Gastrocnemius medialis (tissue), 4 donors: ENCODE data around the gene TRIP11. TPM values are rescaled to one million over a fixed set of nuclear protein-coding genes. Genes with fewer than 3 reads are reported as not detected.

Experiments
- ATAC-seq, 2 donors: fragments of 150-250 bp; one replicate each; pipeline ENCODE4 v1.9.1; 2016
- DNase-seq, 2 donors: peaks; one replicate each; pipeline ENCODE4 v3.0.0-alpha.2; 2019
- H3K27ac ChIP-seq, 4 donors: fragments of 200-600 bp; sonication (generic); 1 replicate in 1 of 4; 2 replicates in 3 of 4; pipeline ENCODE4 v1.5.1; 2016 to 2018; ENCODE audit warnings: mild to moderate bottlenecking in 2 of 4, moderate library complexity in 1 of 4
- H3K27me3 ChIP-seq, 3 donors: fragments of 200-600 bp; sonication (generic) in 2 of 3; 1 replicate in 1 of 3; 2 replicates in 2 of 3; pipeline versions ENCODE4 v1.5.1 to v1.6.0; 2016 to 2019; ENCODE audit warnings: mild to moderate bottlenecking in 1 of 3, moderate library complexity in 1 of 3
- H3K36me3 ChIP-seq, 2 donors: fragments of 200-600 bp; sonication (generic) in 1 of 2; one replicate each; pipeline ENCODE4 v1.5.1; 2017 to 2018
- H3K4me1 ChIP-seq, 2 donors: fragments of 200-600 bp; sonication (generic) in 1 of 2; one replicate each; pipeline ENCODE4 v1.5.1; 2016 to 2017; ENCODE audit warnings: mild to moderate bottlenecking in 2 of 2
- H3K4me3 ChIP-seq, 4 donors: fragments of 200-600 bp; sonication (generic) in 3 of 4; 1 replicate in 1 of 4; 2 replicates in 3 of 4; pipeline ENCODE4 v1.5.1; 2016 to 2019; ENCODE audit warnings: mild to moderate bottlenecking in 2 of 4
- H3K9me3 ChIP-seq, 3 donors: fragments of 200-600 bp; sonication (generic) in 2 of 3; 1 replicate in 1 of 3; 2 replicates in 2 of 3; pipeline ENCODE4 v1.5.1; 2016 to 2019
- POLR2A ChIP-seq, 2 donors: fragments of 450-650 bp; IDR thresholded peaks; one replicate each; pipeline ENCODE4 v1.6.1; 2017; ENCODE audit warnings: antibody characterized with exemption in 2 of 2, mild to moderate bottlenecking in 2 of 2, moderate library complexity in 2 of 2
- in situ Hi-C, 4 donors: fragments of 200-750 bp; cut with MboI; loops; one replicate each; pipeline versions ENCODE4 v1.15.0 to v1.8.0; 2017; ENCODE audit warnings: low sequenced_read_pairs in 4 of 4
- intact Hi-C: fragments of 100-400 bp; cut with DNase I; formaldehyde crosslinking; loops from one replicate; pipeline ENCODE4 v1.15.1; 2023; ENCODE audit warnings: low total_unique reads
- total RNA-seq, 4 donors: library from RNA; depleted of rRNA; stranded (reverse); fragments of >200 nt; gene quantifications; one replicate each; pipeline versions ENCODE4 v1.1.0 to v1.2.3, GENCODE V29; 2016
- TF ChIP-seq, protein P1 (sequence below), 5 experiments: fragments of 450-650 bp in 3 of 5; fragments of 200-600 bp in 2 of 5; sonication (generic) in 2 of 5; IDR thresholded peaks in 4 of 5; conservative IDR thresholded peaks in 1 of 5; 1 replicate in 4 of 5; 2 replicates in 1 of 5; pipeline ENCODE4 v1.5.1; 2016 to 2019; ENCODE audit warnings: antibody characterized with exemption in 5 of 5, mild to moderate bottlenecking in 3 of 5, moderate library complexity in 3 of 5

TRIP11 gene
- total RNA-seq, 4 donors from 2014 or later: 22.0 to 39.6 (median 30.2) TPM

DNA sequence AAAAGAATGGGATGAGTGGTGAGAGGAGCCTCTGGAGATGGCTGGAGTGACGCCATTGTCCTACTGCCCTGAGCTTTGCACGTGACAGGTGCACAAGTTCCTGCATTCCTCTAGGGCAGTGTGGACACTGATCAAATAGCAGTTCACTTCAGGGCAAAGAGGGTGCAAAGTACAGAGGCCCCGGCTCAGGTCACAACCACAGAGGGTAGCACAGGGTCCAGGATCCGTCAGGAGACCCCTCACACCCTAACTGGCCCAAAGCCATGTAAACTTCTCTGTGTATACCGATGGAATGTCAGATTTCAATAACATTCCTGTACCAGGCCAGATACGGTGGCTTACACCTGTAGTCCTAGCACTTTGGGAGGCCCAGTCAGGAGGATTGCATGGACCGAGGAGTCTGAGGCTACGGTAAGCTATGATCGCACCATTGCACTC lies 82.0 kb downstream of the TRIP11 start:
- Histone ChIP-seq H3K27ac (no peak overlapping the region), H3K9me3 (no peaks in the 10 kb centered on the region), H3K4me3 (no peak overlapping the region), H3K36me3 (no peaks in the 10 kb centered on the region), H3K4me1 (no peaks in the 10 kb centered on the region), H3K27me3 (no peaks in the 10 kb centered on the region)
- ATAC-seq (no peak), DNase-seq (no peak)
- intact Hi-C loops: no loop called here
- in situ Hi-C loops: no loop called here
- TF ChIP-seq POLR2A (IDR thresholded peaks at IDR 0.05): no peak
- TF ChIP-seq, protein P1, sequence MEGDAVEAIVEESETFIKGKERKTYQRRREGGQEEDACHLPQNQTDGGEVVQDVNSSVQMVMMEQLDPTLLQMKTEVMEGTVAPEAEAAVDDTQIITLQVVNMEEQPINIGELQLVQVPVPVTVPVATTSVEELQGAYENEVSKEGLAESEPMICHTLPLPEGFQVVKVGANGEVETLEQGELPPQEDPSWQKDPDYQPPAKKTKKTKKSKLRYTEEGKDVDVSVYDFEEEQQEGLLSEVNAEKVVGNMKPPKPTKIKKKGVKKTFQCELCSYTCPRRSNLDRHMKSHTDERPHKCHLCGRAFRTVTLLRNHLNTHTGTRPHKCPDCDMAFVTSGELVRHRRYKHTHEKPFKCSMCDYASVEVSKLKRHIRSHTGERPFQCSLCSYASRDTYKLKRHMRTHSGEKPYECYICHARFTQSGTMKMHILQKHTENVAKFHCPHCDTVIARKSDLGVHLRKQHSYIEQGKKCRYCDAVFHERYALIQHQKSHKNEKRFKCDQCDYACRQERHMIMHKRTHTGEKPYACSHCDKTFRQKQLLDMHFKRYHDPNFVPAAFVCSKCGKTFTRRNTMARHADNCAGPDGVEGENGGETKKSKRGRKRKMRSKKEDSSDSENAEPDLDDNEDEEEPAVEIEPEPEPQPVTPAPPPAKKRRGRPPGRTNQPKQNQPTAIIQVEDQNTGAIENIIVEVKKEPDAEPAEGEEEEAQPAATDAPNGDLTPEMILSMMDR (IDR thresholded peaks at IDR 0.05 in 4 of 5, conservative IDR thresholded peaks at IDR 0.05 in 1 of 5): no peak

GRCh38 chr14:91956616-91957015 lies 83.2 kb downstream of the TRIP11 start:
- intact Hi-C loops: no loop called here
- Histone ChIP-seq H3K27ac (no peak overlapping the region), H3K4me3 (no peak overlapping the region), H3K27me3 (no peaks in the 10 kb centered on the region), H3K36me3 (no peaks in the 10 kb centered on the region), H3K4me1 (no peaks in the 10 kb centered on the region), H3K9me3 (no peaks in the 10 kb centered on the region)
- no peak for TF ChIP-seq POLR2A (IDR thresholded peaks at IDR 0.05)
- TF ChIP-seq, protein P1 (IDR thresholded peaks at IDR 0.05 in 4 of 5, conservative IDR thresholded peaks at IDR 0.05 in 1 of 5): no peak
- ATAC-seq: no peak
- in situ Hi-C loops: no loop called here
- DNase-seq: no peak

DNA sequence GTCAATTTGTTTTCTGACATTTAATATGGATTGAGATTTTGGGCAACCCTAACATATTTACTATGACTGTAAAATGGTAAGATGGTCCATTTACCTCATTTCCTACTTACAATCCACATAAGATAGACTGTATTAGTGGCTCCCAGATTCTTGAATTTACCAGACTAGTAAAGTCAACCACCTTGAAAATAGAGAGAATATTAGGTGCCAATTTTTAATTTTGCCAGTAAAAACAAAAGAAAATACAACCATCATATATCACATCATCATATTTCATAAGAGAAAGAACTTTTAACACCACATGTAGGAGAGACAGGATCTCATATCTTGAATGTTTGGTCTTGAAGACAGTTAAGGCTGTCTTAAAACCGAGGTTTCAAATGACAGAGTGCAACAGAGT lies 84.7 kb downstream of the TRIP11 start:
- DNase-seq (no peak), ATAC-seq (no peak)
- no peaks in the 10 kb centered on the region for H3K4me1 ChIP-seq
- H3K9me3 ChIP-seq: no peaks in the 10 kb centered on the region
- no peak overlapping the region for H3K4me3 ChIP-seq
- H3K27me3 ChIP-seq: peaks cover 0 to 7% (median 5%) of the 10 kb centered on the region in 3 donors
- H3K36me3 ChIP-seq: no peaks in the 10 kb centered on the region
- intact Hi-C loops (no loop called here), in situ Hi-C loops (no loop called here)
- H3K27ac ChIP-seq: no peak overlapping the region
- TF ChIP-seq, protein P1 (IDR thresholded peaks at IDR 0.05 in 4 of 5, conservative IDR thresholded peaks at IDR 0.05 in 1 of 5): no peak
- no peak for TF ChIP-seq POLR2A (IDR thresholded peaks at IDR 0.05)

- Histone ChIP-seq H3K4me1 (no peaks in the 10 kb centered on the region), H3K27ac (no peak overlapping the region), H3K27me3 (peaks cover 1 to 15% (median 10%) of the 10 kb centered on the region in 3 donors), H3K9me3 (no peaks in the 10 kb centered on the region), H3K4me3 (no peak overlapping the region), H3K36me3 (no peaks in the 10 kb centered on the region)
- DNase-seq: no peak
- no peak for TF ChIP-seq POLR2A (IDR thresholded peaks at IDR 0.05)
- TF ChIP-seq, protein P1 (IDR thresholded peaks at IDR 0.05 in 4 of 5, conservative IDR thresholded peaks at IDR 0.05 in 1 of 5): no peak
- intact Hi-C loops (no loop called here), in situ Hi-C loops (no loop called here)
- ATAC-seq: no peak
Measured at GRCh38 chr14:91953170-91953985, 86.5 kb downstream of the TRIP11 start.
